Colonic mucosa (tissue), 4 donors: ENCODE results near the gene CNTNAP5. TPM values are rescaled to one million over a fixed set of nuclear protein-coding genes. Genes with fewer than 3 reads are reported as not detected.

Source experiments
- DNase-seq: peaks from one replicate; pipeline ENCODE4 v3.0.0-alpha.2; 2020
- H3K27ac ChIP-seq: fragments of 200-600 bp; one replicate; pipeline ENCODE4 v1.8.0; 2021
- H3K27me3 ChIP-seq: fragments of 200-600 bp; one replicate; pipeline ENCODE4 v1.8.0; 2021
- H3K36me3 ChIP-seq: fragments of 200-600 bp; one replicate; pipeline ENCODE4 v1.8.0; 2021
- H3K4me1 ChIP-seq: fragments of 200-600 bp; one replicate; pipeline ENCODE4 v1.8.0; 2021; ENCODE audit warnings: mild to moderate bottlenecking
- H3K4me3 ChIP-seq: fragments of 200-600 bp; one replicate; pipeline ENCODE4 v1.8.0; 2021
- H3K9ac ChIP-seq, 2 donors: one replicate each; pipeline ENCODE4 v1.7.0; 2013; ENCODE audit warnings: control low read depth in 2 of 2, low read depth in 2 of 2, low read length in 2 of 2
- H3K9me3 ChIP-seq: fragments of 200-600 bp; one replicate; pipeline ENCODE4 v1.8.0; 2021
- intact Hi-C: fragments of 100-400 bp; cut with DNase I; formaldehyde crosslinking; loops from one replicate; pipeline ENCODE4 v1.14.1; 2022
- total RNA-seq, 2 donors: library from RNA; stranded (reverse); fragmentation: NEBNext Ultra II Directional in 1 of 2; extraction: Animal tissue kit (Norgen Biotek cat#: 25700) in 1 of 2; gene quantifications; one replicate each; pipeline ENCODE4 v1.2.1, GENCODE V29; 2021
- TF ChIP-seq, protein P1 (sequence below): fragments of 200-600 bp; IDR thresholded peaks from one replicate; pipeline ENCODE4 v1.8.0; 2022; ENCODE audit warnings: antibody characterized with exemption, mild to moderate bottlenecking
- donor health status: healthy.
- donor health status: DM: no; HTN: no; CAD: no.
- donor health status: DM: no; HTN: no; CAD: no.

Gene CNTNAP5
- total RNA-seq, 2 donors from 2014 or later = 0.35 TPM; not detected in 1

DNA sequence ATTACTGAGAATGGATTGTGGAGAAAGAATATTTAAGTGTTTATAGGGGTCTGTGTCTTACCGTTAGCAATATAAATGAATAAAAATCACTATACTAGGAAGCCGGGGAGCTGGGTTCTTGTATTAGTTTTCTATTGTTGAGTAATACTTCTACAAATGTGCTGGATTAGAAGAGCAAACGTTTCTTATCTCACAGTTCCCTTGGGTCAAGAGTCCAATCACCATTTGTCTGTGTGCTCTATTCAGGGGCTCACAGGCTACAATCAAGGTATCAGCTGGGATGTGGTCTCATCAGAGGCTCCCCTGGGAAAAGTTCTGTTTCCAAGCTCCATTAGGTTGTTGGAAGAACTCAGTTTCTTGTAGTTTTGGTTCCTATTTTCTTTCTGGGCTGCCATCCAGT, 790.9 kb downstream of the CNTNAP5 start:
- TF ChIP-seq, protein P1, sequence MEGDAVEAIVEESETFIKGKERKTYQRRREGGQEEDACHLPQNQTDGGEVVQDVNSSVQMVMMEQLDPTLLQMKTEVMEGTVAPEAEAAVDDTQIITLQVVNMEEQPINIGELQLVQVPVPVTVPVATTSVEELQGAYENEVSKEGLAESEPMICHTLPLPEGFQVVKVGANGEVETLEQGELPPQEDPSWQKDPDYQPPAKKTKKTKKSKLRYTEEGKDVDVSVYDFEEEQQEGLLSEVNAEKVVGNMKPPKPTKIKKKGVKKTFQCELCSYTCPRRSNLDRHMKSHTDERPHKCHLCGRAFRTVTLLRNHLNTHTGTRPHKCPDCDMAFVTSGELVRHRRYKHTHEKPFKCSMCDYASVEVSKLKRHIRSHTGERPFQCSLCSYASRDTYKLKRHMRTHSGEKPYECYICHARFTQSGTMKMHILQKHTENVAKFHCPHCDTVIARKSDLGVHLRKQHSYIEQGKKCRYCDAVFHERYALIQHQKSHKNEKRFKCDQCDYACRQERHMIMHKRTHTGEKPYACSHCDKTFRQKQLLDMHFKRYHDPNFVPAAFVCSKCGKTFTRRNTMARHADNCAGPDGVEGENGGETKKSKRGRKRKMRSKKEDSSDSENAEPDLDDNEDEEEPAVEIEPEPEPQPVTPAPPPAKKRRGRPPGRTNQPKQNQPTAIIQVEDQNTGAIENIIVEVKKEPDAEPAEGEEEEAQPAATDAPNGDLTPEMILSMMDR = no peak
- Histone ChIP-seq H3K4me3 (no peak overlapping the region), H3K4me1 (no peaks in the 10 kb centered on the region), H3K36me3 (no peaks in the 10 kb centered on the region), H3K9me3 (no peaks in the 10 kb centered on the region), H3K27ac (no peak overlapping the region), H3K9ac (no peak overlapping the region), H3K27me3 (no peaks in the 10 kb centered on the region)
- no peak for DNase-seq
- intact Hi-C loops = no loop called here

DNA sequence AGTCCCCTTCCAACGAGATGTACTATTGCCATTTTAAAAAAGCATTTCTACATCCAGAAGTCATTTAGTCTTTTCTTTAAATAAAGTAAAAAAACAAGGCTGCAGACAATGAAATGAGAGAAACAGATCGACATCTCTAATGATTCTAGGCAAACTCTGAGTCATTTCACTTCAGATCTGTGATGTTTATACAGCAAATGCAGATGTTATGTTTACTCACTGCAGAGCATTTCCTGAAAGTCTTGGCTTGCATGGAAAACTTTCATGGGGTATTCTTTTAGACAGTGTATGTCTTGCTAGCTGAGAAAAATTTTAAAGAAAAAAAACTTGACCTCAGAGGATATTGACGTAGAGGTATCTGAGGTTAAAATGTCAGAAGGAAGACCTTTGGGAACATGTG, 797.4 kb downstream of the CNTNAP5 start:
- no peaks in the 10 kb centered on the region for H3K9me3 ChIP-seq
- H3K36me3 ChIP-seq = no peaks in the 10 kb centered on the region
- no peak overlapping the region for H3K9ac ChIP-seq
- intact Hi-C loops = no loop called here
- TF ChIP-seq, protein P1 = no peak
- no peak overlapping the region for H3K27ac ChIP-seq
- no peak for DNase-seq
- H3K27me3 ChIP-seq = no peaks in the 10 kb centered on the region
- no peaks in the 10 kb centered on the region for H3K4me1 ChIP-seq
- H3K4me3 ChIP-seq = no peak overlapping the region

DNA sequence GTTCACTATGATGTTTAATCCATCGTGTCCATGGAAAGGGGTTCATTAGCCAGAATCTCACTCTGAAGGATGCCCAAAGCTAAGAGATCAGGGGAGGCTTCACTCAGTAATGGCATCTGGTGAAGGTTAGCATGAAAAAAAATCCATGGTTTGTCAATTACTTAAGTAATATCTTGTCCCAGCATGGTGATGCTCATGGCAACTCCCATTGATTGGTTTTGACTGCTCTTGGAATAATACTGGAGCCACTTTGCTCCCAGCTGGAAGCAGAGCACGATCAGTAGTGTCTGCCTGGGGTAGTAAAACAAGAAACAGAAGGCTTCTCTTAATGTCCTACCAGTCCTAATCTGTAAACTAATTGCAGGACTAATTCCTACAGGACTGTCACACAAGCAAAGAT, 799.4 kb downstream of the CNTNAP5 start:
- H3K27ac ChIP-seq = no peak overlapping the region
- H3K36me3 ChIP-seq = no peaks in the 10 kb centered on the region
- H3K27me3 ChIP-seq = no peaks in the 10 kb centered on the region
- intact Hi-C loops = no loop called here
- no peak overlapping the region for H3K9ac ChIP-seq
- no peaks in the 10 kb centered on the region for H3K9me3 ChIP-seq
- TF ChIP-seq, protein P1 = no peak
- no peaks in the 10 kb centered on the region for H3K4me1 ChIP-seq
- no peak for DNase-seq
- no peak overlapping the region for H3K4me3 ChIP-seq

DNA sequence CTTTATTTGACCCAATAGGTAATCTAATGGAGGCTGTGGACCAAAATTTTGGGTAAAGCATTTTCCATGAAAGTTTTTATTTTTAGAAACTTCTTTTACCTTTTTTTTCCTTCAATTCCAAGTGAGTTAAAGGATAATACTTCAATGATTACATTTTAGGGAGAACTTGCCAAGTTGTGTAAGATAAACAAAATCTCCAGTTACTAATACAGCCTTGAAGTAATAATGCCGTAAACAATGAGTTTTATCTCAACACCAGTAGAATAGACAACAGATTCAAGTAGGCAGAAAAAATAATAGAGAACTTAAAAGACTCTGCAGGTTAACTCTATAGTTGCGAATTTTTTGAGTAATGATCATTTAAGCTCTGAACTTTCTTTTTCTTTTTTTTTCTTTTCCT, 807.4 kb downstream of the CNTNAP5 start:
- intact Hi-C loops = no loop called here
- Histone ChIP-seq H3K9ac (no peak overlapping the region), H3K27ac (no peak overlapping the region), H3K27me3 (no peaks in the 10 kb centered on the region), H3K9me3 (no peaks in the 10 kb centered on the region), H3K4me3 (no peak overlapping the region), H3K4me1 (no peaks in the 10 kb centered on the region), H3K36me3 (no peaks in the 10 kb centered on the region)
- TF ChIP-seq, protein P1 = no peak
- DNase-seq = no peak

DNA sequence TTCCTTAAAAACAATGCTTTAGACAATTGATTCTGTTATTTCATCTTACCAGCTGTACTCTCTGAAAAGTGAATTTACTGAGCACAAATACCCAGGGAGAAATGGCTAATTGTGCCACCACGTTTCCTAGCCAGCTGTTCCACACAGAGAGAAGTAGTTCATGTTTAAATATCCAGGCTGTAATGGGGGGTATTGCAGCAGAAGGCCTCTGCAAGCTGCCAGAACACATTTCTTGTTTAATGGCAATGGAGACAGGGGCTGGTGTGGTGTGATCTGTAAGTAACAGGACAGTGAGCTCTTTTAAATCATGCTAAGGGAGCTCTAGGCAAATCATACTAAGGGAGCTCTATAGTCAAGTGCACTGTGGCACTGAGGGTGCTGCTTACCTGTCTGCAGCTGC, 809.2 kb downstream of the CNTNAP5 start:
- no peak overlapping the region for H3K9ac ChIP-seq
- TF ChIP-seq, protein P1 = no peak
- intact Hi-C loops = no loop called here
- H3K4me1 ChIP-seq = no peaks in the 10 kb centered on the region
- H3K27ac ChIP-seq = no peak overlapping the region
- H3K9me3 ChIP-seq = no peaks in the 10 kb centered on the region
- H3K27me3 ChIP-seq = no peaks in the 10 kb centered on the region
- H3K4me3 ChIP-seq = no peak overlapping the region
- no peak for DNase-seq
- no peaks in the 10 kb centered on the region for H3K36me3 ChIP-seq

DNA sequence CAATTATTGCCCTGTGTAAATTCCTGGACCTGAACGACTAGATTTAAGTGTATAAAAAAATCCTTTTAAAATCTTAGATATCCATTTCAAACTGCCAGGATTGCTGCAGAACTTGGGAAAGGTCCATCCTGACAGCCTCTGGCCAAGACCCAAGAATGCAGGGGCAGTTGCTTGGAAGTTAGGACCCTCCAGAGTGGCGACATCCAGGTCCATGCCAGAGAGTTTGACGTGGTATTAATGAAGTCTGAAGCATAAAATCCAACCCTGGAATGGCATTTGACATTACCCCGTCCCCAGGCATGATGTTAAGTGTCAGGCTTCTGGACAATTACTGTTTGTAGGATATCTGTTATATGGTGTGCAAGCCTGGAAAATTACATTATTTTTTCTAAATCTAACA, 810.2 kb downstream of the CNTNAP5 start:
- DNase-seq = no peak
- H3K4me1 ChIP-seq = no peaks in the 10 kb centered on the region
- no peak overlapping the region for H3K9ac ChIP-seq

More for the DNA sequence above, 810.2 kb downstream of the CNTNAP5 start:
- Histone ChIP-seq H3K27me3 (no peaks in the 10 kb centered on the region), H3K27ac (no peak overlapping the region), H3K36me3 (no peaks in the 10 kb centered on the region), H3K9me3 (no peaks in the 10 kb centered on the region), H3K4me3 (no peak overlapping the region)
- TF ChIP-seq, protein P1 = no peak
- intact Hi-C loops = no loop called here
